Progenitor cell of endocrine pancreas (in vitro differentiated cells): Measurements from ENCODE around the gene CNTN5. TPM values are rescaled to one million over a fixed set of nuclear protein-coding genes. Genes with fewer than 3 reads are reported as not detected.

ENCODE experiments used
- DNase-seq: peaks from one replicate; pipeline ENCODE4 v3.0.0; 2021; ENCODE audit warnings: low spot score; ENCODE audit not compliant: unreplicated experiment
- H3K27ac Mint-ChIP-seq: 2 replicates; pipeline ENCODE4 v1.8.0; 2021; ENCODE audit warnings: mild to moderate bottlenecking, moderate library complexity, mixed read lengths
- H3K27me3 Mint-ChIP-seq: 2 replicates; pipeline ENCODE4 v1.8.0; 2021; ENCODE audit warnings: mixed read lengths
- H3K36me3 Mint-ChIP-seq: 2 replicates; pipeline ENCODE4 v1.8.0; 2022; ENCODE audit warnings: mixed read lengths; ENCODE audit not compliant: insufficient read depth
- H3K4me1 Mint-ChIP-seq: 2 replicates; pipeline ENCODE4 v1.8.0; 2021; ENCODE audit warnings: low read depth, mixed read lengths
- H3K4me3 Mint-ChIP-seq: 2 replicates; pipeline ENCODE4 v1.8.0; 2021; ENCODE audit warnings: low read depth, mild to moderate bottlenecking, moderate library complexity, mixed read lengths
- H3K9me3 Mint-ChIP-seq: 2 replicates; pipeline ENCODE4 v1.8.0; 2021; ENCODE audit warnings: low read depth, mixed read lengths
- total RNA-seq: library from RNA; stranded (reverse); gene quantifications from 2 replicates; pipeline ENCODE4 v1.2.1, GENCODE V29; 2021
- TF ChIP-seq, protein P1 (sequence below): fragments of 200-600 bp; sonication (generic); IDR thresholded peaks from one replicate; pipeline ENCODE4 v1.5.0; 2021; ENCODE audit warnings: antibody characterized with exemption, mild to moderate bottlenecking; ENCODE audit not compliant: unreplicated experiment

CNTN5 gene
- total RNA-seq, 1 donor from 2014 or later: 0.50 TPM

DNA sequence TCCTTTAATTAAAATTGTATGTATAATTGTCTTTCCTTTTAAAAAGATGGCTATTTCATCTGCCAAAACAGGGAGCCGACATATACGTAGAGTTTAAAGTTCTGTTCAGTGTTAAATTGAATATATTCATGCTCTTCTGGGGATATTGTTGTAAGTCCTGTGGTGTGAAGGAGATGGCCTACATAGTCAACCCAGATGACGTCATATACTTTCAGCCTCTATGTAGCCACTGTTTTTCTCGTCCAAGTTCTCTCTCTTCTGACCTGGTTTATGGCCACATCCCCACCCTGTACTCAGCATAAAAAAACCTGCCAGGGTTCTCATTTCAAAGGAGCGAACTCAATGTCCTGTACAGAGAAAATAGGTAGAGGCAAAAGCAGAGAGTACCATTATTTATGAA lies 1156.9 kb downstream of the CNTN5 start:
- Mint-ChIP-seq H3K36me3 (no peaks in the 10 kb centered on the region), H3K27ac (no peak overlapping the region), H3K27me3 (no peaks in the 10 kb centered on the region), H3K4me3 (no peak overlapping the region), H3K4me1 (peaks cover 2% of the 10 kb centered on the region), H3K9me3 (no peaks in the 10 kb centered on the region)
- TF ChIP-seq, protein P1, sequence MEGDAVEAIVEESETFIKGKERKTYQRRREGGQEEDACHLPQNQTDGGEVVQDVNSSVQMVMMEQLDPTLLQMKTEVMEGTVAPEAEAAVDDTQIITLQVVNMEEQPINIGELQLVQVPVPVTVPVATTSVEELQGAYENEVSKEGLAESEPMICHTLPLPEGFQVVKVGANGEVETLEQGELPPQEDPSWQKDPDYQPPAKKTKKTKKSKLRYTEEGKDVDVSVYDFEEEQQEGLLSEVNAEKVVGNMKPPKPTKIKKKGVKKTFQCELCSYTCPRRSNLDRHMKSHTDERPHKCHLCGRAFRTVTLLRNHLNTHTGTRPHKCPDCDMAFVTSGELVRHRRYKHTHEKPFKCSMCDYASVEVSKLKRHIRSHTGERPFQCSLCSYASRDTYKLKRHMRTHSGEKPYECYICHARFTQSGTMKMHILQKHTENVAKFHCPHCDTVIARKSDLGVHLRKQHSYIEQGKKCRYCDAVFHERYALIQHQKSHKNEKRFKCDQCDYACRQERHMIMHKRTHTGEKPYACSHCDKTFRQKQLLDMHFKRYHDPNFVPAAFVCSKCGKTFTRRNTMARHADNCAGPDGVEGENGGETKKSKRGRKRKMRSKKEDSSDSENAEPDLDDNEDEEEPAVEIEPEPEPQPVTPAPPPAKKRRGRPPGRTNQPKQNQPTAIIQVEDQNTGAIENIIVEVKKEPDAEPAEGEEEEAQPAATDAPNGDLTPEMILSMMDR: no peak
- DNase-seq: no peak

DNA sequence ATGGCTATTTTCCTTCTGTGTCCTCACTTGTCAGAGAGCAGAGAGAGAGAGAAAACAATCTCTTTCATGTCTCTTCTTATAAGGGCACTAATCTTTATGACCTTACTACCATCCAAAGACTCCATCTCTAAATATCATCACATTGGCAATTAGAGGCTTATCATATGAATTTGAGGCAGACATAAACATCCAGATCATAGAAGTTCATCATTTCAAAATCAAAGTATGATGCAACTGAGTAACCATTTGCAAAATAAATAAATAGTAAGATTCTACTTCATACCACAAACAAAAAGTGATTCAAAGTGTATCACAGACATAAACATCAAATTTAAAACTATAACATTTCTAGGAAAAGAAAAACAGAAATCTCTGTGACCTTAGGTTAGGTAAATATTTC lies 1161.6 kb downstream of the CNTN5 start:
- Mint-ChIP-seq H3K27me3 (no peaks in the 10 kb centered on the region), H3K4me3 (no peak overlapping the region), H3K4me1 (peaks cover 2% of the 10 kb centered on the region), H3K9me3 (no peaks in the 10 kb centered on the region), H3K27ac (no peak overlapping the region), H3K36me3 (no peaks in the 10 kb centered on the region)
- no peak for DNase-seq
- TF ChIP-seq, protein P1: no peak

DNA sequence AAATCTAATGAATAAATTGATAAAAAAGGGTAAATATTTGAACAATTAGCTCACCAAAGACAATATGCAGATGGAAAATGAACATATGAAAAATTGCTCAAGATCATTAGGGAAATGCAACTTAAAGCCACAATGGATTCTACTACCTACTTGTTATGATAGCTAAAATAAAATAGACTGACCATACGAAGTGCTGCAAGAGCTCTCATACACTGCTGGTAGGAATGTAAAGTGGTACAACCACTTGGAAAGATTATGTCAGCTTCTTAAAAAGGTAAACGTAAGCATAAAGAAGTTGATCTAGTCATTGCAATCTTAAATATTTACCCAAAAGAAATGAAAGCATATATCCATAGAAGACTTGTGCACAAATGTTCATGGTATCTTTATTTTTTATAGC lies 1162.2 kb downstream of the CNTN5 start:
- TF ChIP-seq, protein P1: no peak
- no peaks in the 10 kb centered on the region for H3K9me3 Mint-ChIP-seq
- no peaks in the 10 kb centered on the region for H3K36me3 Mint-ChIP-seq
- H3K4me1 Mint-ChIP-seq: peaks cover 2% of the 10 kb centered on the region
- H3K4me3 Mint-ChIP-seq: no peak overlapping the region
- H3K27me3 Mint-ChIP-seq: no peaks in the 10 kb centered on the region
- H3K27ac Mint-ChIP-seq: no peak overlapping the region
- no peak for DNase-seq

DNA sequence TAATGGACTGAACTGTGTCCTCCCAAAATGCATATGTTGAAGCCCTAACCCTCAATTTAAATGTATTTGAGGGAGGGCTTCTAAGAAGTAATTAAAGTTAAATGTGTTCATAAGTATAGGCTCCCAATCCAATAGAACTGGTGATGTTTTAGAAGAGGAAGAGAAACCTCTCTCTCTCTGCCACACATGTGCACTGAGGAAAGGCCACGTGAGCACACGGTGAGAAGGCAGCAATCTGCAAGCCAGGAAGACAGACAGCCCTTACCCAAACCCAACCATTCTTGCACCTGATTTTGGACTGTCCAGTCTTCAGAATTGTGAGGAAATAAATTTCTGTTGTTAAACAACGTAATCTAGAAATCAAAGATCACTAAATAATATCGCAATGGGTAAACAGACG lies 1164.8 kb downstream of the CNTN5 start:
- Mint-ChIP-seq H3K4me3 (no peak overlapping the region), H3K27me3 (no peaks in the 10 kb centered on the region), H3K27ac (no peak overlapping the region), H3K4me1 (peaks cover 2% of the 10 kb centered on the region), H3K9me3 (no peaks in the 10 kb centered on the region), H3K36me3 (no peaks in the 10 kb centered on the region)
- TF ChIP-seq, protein P1: no peak
- DNase-seq: no peak

DNA sequence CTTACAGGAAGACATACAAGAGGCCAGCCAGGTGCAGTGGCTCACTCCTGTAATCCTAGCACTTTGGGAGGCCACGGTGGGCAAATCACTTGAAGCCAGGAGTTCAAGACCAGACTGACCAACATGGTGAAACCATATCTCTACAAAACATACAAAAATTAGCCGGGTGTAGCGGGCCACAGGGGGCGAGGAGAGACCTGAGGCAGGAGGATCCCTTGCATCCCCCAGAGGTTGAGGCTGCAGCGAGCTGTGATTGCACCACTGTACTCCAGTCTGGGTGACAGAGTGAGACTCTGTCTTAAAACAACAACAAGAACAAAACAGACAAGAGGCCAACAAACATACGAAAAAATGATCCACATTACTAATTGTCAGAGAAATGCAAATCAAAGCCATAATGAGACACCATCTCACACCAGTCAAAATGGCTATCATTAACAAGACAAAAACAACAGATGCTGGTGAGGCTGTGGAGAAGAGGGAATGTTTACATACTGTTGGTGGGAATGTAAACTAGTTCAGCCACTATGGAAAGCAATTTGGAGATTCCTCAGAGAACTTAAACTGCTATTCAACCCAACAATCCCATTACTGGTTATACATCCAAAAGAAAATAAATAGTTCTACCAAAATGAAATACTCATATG lies 1167.5 kb downstream of the CNTN5 start:
- no peaks in the 10 kb centered on the region for H3K9me3 Mint-ChIP-seq
- no peak overlapping the region for H3K27ac Mint-ChIP-seq
- H3K36me3 Mint-ChIP-seq: no peaks in the 10 kb centered on the region
- TF ChIP-seq, protein P1: no peak
- H3K4me1 Mint-ChIP-seq: no peaks in the 10 kb centered on the region
- no peak overlapping the region for H3K4me3 Mint-ChIP-seq
- no peaks in the 10 kb centered on the region for H3K27me3 Mint-ChIP-seq
- no peak for DNase-seq
